Activated B cell treated with CpG ODN at 0.5 μM for 24 hours (primary cell): Measurements from ENCODE around the gene SNX17. TPM values are rescaled to one million over a fixed set of nuclear protein-coding genes. Genes with fewer than 3 reads are reported as not detected.
A peak's percentile ranks its signal among the peaks of the same experiment; 100 is the strongest.

Experiments used
- ATAC-seq: fragments of 200-7000 bp; cut with Tn5 transposase; one replicate; pipeline ENCODE4 v1.10.0; 2021; ENCODE audit warnings: low read depth, mild to moderate bottlenecking, moderate library complexity
- CTCF ChIA-PET: fragments of 350-600 bp; sonication (Branson Sonifier 250); formaldehyde crosslinking; loops from one replicate; lab custom pipeline; 2021; ENCODE audit warnings: antibody characterized with exemption; lab: Charles Lee
- POLR2A ChIA-PET: fragments of 350-600 bp; sonication (Branson Sonifier 250); formaldehyde crosslinking; loops from one replicate; lab custom pipeline; 2021; ENCODE audit warnings: antibody characterized with exemption; lab: Charles Lee
- DNase-seq: peaks from one replicate; pipeline ENCODE4 v3.0.0; 2022
- H3K27ac Mint-ChIP-seq: one replicate; pipeline ENCODE4 v1.8.0; 2020; ENCODE audit warnings: mixed read lengths
- H3K27me3 Mint-ChIP-seq: one replicate; pipeline ENCODE4 v1.8.0; 2021; ENCODE audit warnings: mixed read lengths
- H3K36me3 Mint-ChIP-seq: one replicate; pipeline ENCODE4 v1.8.0; 2021; ENCODE audit warnings: low read depth, mixed read lengths
- H3K4me1 Mint-ChIP-seq: one replicate; pipeline ENCODE4 v1.8.0; 2021; ENCODE audit warnings: mixed read lengths
- H3K4me3 Mint-ChIP-seq: one replicate; pipeline ENCODE4 v1.8.0; 2020; ENCODE audit warnings: mild to moderate bottlenecking, mixed read lengths
- H3K9me3 Mint-ChIP-seq: one replicate; pipeline ENCODE4 v1.8.0; 2020; ENCODE audit warnings: mixed read lengths
- CTCF ChIP-seq: fragments of 200-600 bp; IDR thresholded peaks from one replicate; pipeline ENCODE4 v1.8.0; 2022; ENCODE audit warnings: antibody characterized with exemption, mild to moderate bottlenecking
- intact Hi-C: fragments of 100-400 bp; cut with micrococcal nuclease; formaldehyde crosslinking; loops from one replicate; pipeline ENCODE4 v1.15.1; 2024
- total RNA-seq: library from RNA; stranded (reverse); gene quantifications from 2 replicates; pipeline ENCODE4 v1.2.3, GENCODE V29; 2022

SNX17 gene
- total RNA-seq, 1 donor from 2014 or later, result 128 TPM

- TF ChIP-seq CTCF, result no peak
- no peak for DNase-seq
- H3K27ac Mint-ChIP-seq, result no peak overlapping the region
- no peak overlapping the region for H3K4me3 Mint-ChIP-seq
- H3K9me3 Mint-ChIP-seq, result peaks cover 2% of the 10 kb centered on the region
- H3K4me1 Mint-ChIP-seq, result peaks cover 19% of the 10 kb centered on the region
- CTCF ChIA-PET, result no interaction called here
- ATAC-seq, result no peak
- intact Hi-C loops, result no loop called here
- H3K27me3 Mint-ChIP-seq, result no peaks in the 10 kb centered on the region
- POLR2A ChIA-PET, result no interaction called here
- H3K36me3 Mint-ChIP-seq, result peaks cover 15% of the 10 kb centered on the region
Observed at GRCh38 chr2:27398962-27399361, 28.5 kb downstream of the SNX17 start.

GRCh38 chr2:27400348-27401135 is 30.1 kb downstream of the SNX17 start:
- Mint-ChIP-seq H3K36me3 (peaks cover 22% of the 10 kb centered on the region), H3K27me3 (no peaks in the 10 kb centered on the region), H3K4me3 (no peak overlapping the region), H3K27ac (no peak overlapping the region), H3K4me1 (peaks cover 20% of the 10 kb centered on the region), H3K9me3 (peaks cover 2% of the 10 kb centered on the region)
- ChIA-PET CTCF (no interaction called here), POLR2A (interaction anchor here (0.7 kb wide), 1 partner anchor 9 kb away, joined by 3 read pairs; the partner anchor contains the start of gene PPM1G)
- no peak for TF ChIP-seq CTCF
- intact Hi-C loops, result loop anchor here (10.0 kb wide), 1 partner anchor 224 kb away; the partner anchor contains the start of genes CCDC121 and GPN1
- DNase-seq, result no peak
- no peak for ATAC-seq

GRCh38 chr2:27407798-27408491 is 37.5 kb downstream of the SNX17 start:
- intact Hi-C loops, result loop anchor here (10.0 kb wide), 1 partner anchor 217 kb away; the partner anchor contains the start of genes CCDC121 and GPN1
- ATAC-seq (no peak), DNase-seq (no peak)
- Mint-ChIP-seq H3K4me3 (peak overlapping the region; percentile 87), H3K9me3 (no peaks in the 10 kb centered on the region), H3K27ac (peak overlapping the region; percentile 59), H3K36me3 (peaks cover 23% of the 10 kb centered on the region), H3K27me3 (no peaks in the 10 kb centered on the region), H3K4me1 (peaks cover 33% of the 10 kb centered on the region)
- CTCF ChIA-PET, result no interaction called here
- POLR2A ChIA-PET, result interaction anchor here (0.6 to 4.2 kb wide), 7 partner anchors 21 to 356 kb away, joined by 4 to 58 read pairs (median 10); partner anchors contain the start of genes AGBL5, EIF2B4, NRBP1 and SLC4A1AP
- no peak for TF ChIP-seq CTCF

- no peak for DNase-seq
- peak overlapping the region; percentile 77 for H3K27ac Mint-ChIP-seq
- intact Hi-C loops, result loop anchor here (1.0 to 10.0 kb wide), 9 partner anchors 20 to 255 kb away; partner anchors contain the start of genes CCDC121, EIF2B4, GPN1 and GTF3C2
Observed at GRCh38 chr2:27408601-27409320, 38.3 kb downstream of the SNX17 start.

More at GRCh38 chr2:27408601-27409320, 38.3 kb downstream of the SNX17 start:
- ATAC-seq, result peak; percentile 10
- no peaks in the 10 kb centered on the region for H3K27me3 Mint-ChIP-seq
- peak overlapping the region; percentile 87 for H3K4me3 Mint-ChIP-seq
- H3K36me3 Mint-ChIP-seq, result peaks cover 23% of the 10 kb centered on the region
- H3K9me3 Mint-ChIP-seq, result no peaks in the 10 kb centered on the region
- no peak for TF ChIP-seq CTCF
- ChIA-PET CTCF (no interaction called here), POLR2A (interaction anchor here (0.6 to 4.2 kb wide), 15 partner anchors 8 to 358 kb away, joined by 3 to 58 read pairs (median 7); partner anchors contain the start of genes AGBL5, CCDC121, EIF2B4 and GPN1)
- peaks cover 33% of the 10 kb centered on the region for H3K4me1 Mint-ChIP-seq
